ENCODE results near the gene SLC22A7.

SLC22A7 gene

DNA sequence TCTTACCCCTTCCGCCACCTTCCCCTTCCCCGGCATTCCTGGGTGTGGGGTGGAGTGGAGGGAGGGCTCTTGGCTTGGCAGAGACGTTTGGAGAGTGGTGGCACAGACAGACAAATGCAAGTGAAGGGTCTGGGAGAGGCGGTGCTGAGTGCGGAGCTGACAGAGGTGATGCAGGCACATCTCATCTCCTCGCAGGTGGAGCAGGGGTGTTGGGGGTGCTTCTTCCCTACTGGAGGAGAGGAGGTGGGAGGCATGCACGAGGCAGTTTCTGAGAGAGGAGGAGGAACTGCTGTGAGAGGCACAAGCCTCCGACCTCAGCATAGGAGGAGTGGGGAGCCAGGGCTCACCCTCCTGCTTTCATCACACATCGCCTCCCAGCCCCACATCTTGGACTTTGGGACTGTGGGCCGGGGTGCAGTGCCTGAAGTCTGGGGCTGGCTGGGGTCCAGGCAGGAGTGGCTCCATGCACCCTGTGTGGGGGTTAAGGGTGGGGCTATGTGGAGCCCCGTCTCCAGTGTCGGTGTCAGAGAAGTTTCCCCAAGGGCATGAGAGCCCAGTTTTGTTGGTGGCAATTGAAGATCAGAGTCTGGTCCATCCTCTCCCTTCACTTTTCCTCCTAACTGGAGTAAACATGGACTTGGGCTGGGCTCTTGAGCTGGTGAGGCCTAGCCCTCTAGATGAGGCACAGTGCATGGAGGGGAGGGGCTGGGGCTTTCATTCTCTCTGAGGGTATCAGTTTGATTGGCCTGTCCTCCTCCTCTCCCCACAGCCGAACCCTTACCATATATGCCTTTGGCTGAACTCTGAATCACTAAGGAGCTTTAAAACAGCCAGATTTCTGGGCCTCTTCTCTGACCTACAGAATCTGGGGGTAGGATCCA, 20.2 kb upstream of the SLC22A7 start:
- no peak for DNase-seq (ENCODE audit: low read depth, low spot score)
- H3K4me3 ChIP-seq (ENCODE audit: low read depth, low read length), result no peak overlapping the region
- ChIA-PET POLR2A (no interaction called here), CTCF (interaction anchor here (0.7 to 1.4 kb wide), 5 partner anchors 9 to 229 kb away, joined by 3 to 5 read pairs (median 3); no protein-coding TSS in a partner anchor)
- TF ChIP-seq, protein P1, sequence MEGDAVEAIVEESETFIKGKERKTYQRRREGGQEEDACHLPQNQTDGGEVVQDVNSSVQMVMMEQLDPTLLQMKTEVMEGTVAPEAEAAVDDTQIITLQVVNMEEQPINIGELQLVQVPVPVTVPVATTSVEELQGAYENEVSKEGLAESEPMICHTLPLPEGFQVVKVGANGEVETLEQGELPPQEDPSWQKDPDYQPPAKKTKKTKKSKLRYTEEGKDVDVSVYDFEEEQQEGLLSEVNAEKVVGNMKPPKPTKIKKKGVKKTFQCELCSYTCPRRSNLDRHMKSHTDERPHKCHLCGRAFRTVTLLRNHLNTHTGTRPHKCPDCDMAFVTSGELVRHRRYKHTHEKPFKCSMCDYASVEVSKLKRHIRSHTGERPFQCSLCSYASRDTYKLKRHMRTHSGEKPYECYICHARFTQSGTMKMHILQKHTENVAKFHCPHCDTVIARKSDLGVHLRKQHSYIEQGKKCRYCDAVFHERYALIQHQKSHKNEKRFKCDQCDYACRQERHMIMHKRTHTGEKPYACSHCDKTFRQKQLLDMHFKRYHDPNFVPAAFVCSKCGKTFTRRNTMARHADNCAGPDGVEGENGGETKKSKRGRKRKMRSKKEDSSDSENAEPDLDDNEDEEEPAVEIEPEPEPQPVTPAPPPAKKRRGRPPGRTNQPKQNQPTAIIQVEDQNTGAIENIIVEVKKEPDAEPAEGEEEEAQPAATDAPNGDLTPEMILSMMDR (IDR thresholded peaks at IDR 0.05; ENCODE audit: insufficient read depth, low read length, missing control alignments), result no peak

DNA sequence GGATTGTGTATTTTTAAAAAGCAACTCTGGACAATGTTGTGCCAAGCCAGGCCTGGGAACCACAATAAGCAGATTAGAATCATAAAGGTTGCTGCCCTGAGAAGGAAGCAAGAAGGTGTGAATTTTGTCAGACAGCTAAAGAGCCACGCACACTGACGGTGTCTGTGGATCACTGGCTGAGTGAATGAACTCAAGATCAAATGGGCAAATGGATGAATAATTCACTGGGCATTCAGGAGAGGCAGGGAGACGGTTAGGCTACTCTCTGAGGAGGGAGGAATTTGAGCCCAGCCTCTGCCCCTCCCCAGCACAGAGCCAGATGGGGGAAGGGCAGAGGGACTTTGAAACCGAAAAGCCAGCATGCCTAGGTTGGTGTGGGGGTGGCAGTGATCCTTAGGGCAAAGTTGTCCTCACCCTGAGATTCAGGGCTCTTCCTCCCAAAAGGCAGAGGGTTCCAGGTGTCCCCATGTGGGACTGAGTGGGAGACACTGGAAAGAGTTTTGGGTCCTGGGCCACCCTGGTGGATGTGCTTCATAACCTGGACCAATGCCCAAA, 19.5 kb upstream of the SLC22A7 start:
- DNase-seq (ENCODE audit: low read depth, low spot score), result no peak
- POLR2A ChIA-PET, result no interaction called here
- CTCF ChIA-PET, result interaction anchor here (0.7 to 1.4 kb wide), 6 partner anchors 10 to 228 kb away, joined by 3 to 5 read pairs (median 3); partner anchors contain the start of gene DNPH1
- no peak overlapping the region for H3K4me3 ChIP-seq (ENCODE audit: low read depth, low read length)
- TF ChIP-seq, protein P1 (IDR thresholded peaks at IDR 0.05; ENCODE audit: insufficient read depth, low read length, missing control alignments), result no peak

DNA sequence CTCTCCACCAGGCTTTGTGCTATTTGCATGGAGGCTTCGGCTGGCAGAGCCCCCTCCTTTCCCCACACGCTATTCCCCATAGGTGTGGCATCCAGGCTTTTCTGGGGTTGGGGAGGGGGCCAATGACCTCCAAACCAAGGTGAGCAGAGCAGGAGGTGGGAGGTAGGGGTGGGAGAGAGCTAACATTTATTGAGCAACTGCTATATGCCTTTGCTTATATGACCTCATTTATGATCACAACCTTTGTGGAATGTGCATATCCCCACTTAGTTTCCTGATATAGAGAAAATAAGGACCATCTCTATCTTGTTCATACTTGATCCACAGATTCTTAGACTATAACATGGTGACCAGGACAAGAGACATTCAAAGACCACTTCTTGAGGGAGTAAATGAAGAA, 17.8 kb upstream of the SLC22A7 start:
- no peak for DNase-seq (ENCODE audit: low read depth, low spot score)
- ChIA-PET CTCF (interaction anchor here (0.6 to 1.7 kb wide), 4 partner anchors 11 to 177 kb away, joined by 3 to 4 read pairs (median 4); no protein-coding TSS in a partner anchor), POLR2A (no interaction called here)
- no peak overlapping the region for H3K4me3 ChIP-seq (ENCODE audit: low read depth, low read length)
- TF ChIP-seq, protein P1 (IDR thresholded peaks at IDR 0.05; ENCODE audit: insufficient read depth, low read length, missing control alignments), result no peak

DNA sequence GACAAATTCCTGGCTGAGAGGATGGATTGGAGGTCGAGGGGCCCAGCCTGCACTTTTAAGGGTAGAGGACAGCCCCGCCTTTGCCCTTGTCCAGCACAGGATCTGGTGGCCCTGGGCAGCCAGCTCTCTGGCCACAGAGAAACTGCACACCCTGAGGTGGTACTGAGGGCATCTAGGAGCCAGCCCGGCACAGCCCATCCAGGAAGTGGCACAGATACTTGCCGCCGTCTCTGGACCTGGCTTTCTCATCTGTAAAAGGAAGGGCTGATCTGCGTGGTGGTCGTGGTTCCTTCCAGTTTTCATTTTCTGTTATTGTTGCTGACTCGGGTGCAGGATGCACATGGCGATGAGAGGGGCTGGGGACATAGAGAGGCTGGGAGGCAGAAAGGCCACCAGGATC, 16.0 kb upstream of the SLC22A7 start:
- DNase-seq (ENCODE audit: low read depth, low spot score), result no peak
- no peak overlapping the region for H3K4me3 ChIP-seq (ENCODE audit: low read depth, low read length)
- TF ChIP-seq, protein P1 (IDR thresholded peaks at IDR 0.05; ENCODE audit: insufficient read depth, low read length, missing control alignments), result no peak
- POLR2A ChIA-PET, result no interaction called here
- CTCF ChIA-PET, result interaction anchor here (1.7 kb wide), 1 partner anchor 13 kb away, joined by 4 read pairs; no protein-coding TSS in a partner anchor

DNA sequence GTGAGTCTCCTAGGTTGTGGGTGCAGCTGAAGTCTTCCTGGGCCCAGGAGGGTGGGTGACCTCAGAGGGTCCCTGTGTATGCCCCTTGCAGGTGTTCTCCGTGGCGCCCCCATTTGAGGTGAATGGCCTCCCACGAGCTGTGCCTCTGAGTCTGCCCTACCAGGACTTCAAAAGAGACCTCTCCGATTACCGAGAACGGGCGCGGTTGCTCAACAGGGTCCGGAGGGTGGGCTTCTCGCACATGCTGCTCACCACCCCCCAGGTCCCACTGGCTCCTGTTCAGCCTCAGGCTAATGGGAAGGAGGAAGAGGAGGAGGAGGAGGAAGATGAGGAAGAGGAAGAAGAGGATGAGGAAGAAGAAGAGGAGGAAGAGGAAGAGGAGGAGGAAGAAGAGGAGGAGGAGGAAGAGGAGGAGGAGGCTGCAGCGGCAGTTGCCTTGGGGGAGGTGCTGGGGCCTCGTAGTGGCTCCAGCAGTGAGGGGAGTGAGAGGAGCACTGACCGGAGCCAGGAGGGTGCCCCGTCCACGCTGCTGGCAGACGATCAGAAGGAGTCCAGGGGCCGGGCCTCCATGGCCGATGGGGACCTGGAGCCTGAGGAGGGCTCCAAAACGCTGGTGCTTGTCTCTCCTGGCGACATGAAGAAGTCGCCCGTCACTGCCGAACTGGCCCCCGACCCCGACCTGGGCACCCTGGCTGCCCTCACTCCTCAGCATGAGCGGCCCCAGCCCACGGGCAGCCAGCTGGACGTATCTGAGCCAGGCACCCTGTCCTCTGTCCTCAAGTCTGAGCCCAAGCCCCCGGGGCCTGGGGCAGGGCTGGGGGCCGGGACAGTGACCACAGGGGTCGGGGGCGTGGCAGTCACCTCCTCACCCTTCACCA, 15.2 kb upstream of the SLC22A7 start:
- DNase-seq (ENCODE audit: low read depth, low spot score), result no peak
- ChIA-PET CTCF (no interaction called here), POLR2A (no interaction called here)
- TF ChIP-seq, protein P1 (IDR thresholded peaks at IDR 0.05; ENCODE audit: insufficient read depth, low read length, missing control alignments), result no peak
- no peak overlapping the region for H3K4me3 ChIP-seq (ENCODE audit: low read depth, low read length)

Data from AG04449 (cell line).